ENCODE measurements around the gene ZNF37A.

Gene ZNF37A

DNA sequence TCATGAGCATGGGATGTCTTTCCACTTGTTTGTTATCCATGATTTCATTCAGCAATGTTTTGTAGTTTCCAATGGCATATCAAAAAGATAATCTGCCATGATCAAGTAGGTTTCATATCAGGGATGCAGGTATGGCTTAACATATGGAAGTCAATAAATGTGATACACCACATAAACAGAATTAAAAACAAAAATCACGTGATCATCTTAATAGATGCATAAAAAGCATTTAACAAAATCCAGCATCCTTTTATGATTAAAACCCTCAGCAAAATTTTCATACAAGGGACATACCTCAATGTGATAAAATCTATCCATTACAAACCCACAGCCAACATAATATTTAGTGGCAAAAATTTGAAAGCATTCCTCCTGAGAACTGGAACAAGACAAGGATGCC lies 90.3 kb downstream of the ZNF37A start:
- TF ChIP-seq, protein P1, sequence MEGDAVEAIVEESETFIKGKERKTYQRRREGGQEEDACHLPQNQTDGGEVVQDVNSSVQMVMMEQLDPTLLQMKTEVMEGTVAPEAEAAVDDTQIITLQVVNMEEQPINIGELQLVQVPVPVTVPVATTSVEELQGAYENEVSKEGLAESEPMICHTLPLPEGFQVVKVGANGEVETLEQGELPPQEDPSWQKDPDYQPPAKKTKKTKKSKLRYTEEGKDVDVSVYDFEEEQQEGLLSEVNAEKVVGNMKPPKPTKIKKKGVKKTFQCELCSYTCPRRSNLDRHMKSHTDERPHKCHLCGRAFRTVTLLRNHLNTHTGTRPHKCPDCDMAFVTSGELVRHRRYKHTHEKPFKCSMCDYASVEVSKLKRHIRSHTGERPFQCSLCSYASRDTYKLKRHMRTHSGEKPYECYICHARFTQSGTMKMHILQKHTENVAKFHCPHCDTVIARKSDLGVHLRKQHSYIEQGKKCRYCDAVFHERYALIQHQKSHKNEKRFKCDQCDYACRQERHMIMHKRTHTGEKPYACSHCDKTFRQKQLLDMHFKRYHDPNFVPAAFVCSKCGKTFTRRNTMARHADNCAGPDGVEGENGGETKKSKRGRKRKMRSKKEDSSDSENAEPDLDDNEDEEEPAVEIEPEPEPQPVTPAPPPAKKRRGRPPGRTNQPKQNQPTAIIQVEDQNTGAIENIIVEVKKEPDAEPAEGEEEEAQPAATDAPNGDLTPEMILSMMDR (IDR thresholded peaks at IDR 0.05; ENCODE audit: low read length, missing control alignments): no peak
- no peak overlapping the region for H3K4me3 ChIP-seq (replicated peaks; ENCODE audit: low read depth, low read length)
- DNase-seq (ENCODE audit: low read depth): no peak
